Stimulated activated CD8-positive, alpha-beta memory T cell treated with anti-CD3 and anti-CD28 coated beads, Interleukin-4, amount 100 ng/mL, for 48 hours (primary cell): ENCODE data around the gene CEACAM20.
"Not testable (repeated sequence)": the region's sequence is repeated elsewhere in the genome, so short reads cannot be mapped to it uniquely, and the experiment has no call there.

Experiments used
- DNase-seq: peaks from one replicate; pipeline ENCODE4 v3.0.0-alpha.2; 2020

Gene CEACAM20

GRCh38 chr19:44468730-44469129 lies 60.7 kb downstream of the CEACAM20 start:
- DNase-seq = not testable (repeated sequence)

GRCh38 chr19:44462600-44463286 lies 66.7 kb downstream of the CEACAM20 start:
- not testable (repeated sequence) for DNase-seq
